Left hindlimb (tissue), 1 donor: ENCODE measurements around the gene PIM3.
A peak's percentile ranks its signal among the peaks of the same experiment; 100 is the strongest.

Source experiments
- DNase-seq: peaks from one replicate; pipeline ENCODE4 v3.0.0-alpha.2; 2018

Gene PIM3

DNA sequence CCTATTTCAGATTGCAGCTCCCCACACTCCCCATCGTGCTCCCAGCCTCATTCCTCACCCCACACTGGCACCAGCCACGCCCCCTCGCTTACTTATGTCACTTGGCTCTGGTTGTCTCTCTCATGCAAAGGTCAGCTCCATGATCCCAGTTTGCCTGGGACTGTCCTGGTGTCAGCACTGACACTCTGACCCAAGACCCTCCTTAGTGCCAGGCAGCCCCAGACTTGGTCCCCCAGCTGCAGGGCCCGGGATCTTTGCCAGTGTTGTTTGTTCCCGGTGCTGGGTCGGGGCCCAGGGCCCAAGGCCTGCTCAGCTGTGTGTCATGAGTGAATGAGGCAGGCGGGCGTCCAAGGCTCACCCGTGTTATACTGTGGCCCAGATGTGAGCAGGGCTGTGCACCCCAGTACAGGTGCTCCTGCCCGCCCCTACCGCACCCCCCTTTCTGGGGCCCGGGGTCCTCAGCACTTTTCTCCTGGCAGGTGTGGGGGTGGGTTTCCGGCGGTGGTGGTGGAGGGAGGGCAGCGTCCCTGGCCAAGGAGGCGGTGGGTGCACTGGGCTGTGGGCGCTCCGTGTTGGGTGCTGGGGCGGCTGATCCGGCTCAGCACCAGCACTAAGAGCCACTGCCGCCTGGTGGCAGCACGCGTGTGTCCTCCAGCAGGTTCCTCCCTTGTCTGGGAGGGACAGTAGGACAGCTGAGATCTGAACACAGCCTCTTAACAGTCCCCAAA lies 32.5 kb downstream of the PIM3 start:
- peak; percentile 32 for DNase-seq

- DNase-seq: no peak
These were observed 33.2 kb downstream of the PIM3 start for GRCh38 chr22:49993649-49994360.

GRCh38 chr22:49994361-49995040 lies 33.9 kb downstream of the PIM3 start:
- DNase-seq: no peak

DNA sequence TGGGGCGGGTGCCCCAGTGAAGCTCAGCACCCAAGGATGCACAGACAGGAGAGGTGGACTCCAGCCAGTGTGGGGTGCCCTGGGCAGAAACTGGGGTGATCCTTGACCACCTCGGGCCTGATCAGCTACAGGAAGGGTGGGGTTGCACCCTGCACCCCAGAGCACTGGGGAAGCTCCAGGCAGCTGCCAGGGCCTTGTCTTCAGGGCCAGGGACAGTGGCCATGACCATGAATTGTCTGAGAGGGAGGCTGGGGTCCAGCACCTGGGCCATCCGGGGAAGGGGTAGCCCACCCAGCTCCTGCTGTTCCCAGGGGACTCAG lies 34.4 kb downstream of the PIM3 start:
- no peak for DNase-seq

DNA sequence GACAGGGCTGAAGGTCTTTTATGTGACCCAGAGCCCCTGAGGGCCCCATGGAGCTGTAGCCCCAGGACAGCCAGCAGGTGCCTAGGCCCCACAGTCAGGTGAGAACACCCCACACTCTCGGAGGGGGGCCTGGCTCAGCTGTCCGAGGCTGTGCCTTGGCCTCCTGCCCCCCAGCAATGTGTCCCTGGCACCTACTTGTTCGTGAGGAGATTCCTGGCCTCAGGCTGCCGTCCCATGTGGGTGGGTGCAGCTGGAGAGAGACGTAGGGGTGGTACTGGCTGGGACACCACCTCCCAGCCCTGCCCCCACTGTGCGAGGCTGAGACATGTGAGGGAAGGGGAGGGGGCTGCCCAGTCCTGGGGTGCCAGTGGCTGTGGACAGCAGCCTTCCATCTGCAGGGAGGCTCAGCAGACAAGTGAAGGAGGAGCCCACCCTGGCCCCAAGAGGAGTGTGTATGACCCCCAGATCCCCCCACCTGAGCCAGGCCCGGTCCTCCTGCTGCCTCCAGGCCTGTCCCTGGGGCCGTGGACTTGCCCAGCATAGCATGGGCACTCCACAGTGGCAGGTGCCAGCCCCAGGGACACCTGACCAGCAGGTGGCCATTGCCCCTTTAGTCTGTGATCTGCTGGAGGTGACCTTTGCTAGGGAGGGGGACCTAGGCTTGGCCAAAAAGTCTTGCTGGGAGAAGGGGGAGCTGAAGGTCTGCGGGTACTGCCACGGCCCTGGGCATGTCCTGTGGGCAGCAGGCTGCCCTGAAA lies 35.0 kb downstream of the PIM3 start:
- no peak for DNase-seq

DNA sequence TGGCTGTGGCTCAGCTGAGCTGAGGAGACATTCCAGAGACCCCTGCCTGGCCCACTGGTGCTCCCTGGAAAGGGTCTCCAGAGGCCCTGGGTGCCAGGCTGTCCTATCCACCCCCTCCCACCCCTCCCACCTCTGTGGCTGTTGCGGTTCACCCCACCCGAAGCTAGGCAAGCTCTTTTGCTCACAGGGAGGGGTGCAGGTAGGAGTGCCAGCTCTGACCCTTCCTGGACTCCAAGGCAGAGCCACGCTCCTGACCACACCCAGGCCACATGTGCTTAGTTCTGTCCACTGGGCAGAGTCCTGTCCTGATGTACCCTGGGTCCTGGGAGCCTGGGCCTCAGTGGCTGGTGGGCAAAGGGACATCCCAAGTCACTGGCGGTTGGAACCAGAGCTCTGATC lies 35.5 kb downstream of the PIM3 start:
- no peak for DNase-seq

DNA sequence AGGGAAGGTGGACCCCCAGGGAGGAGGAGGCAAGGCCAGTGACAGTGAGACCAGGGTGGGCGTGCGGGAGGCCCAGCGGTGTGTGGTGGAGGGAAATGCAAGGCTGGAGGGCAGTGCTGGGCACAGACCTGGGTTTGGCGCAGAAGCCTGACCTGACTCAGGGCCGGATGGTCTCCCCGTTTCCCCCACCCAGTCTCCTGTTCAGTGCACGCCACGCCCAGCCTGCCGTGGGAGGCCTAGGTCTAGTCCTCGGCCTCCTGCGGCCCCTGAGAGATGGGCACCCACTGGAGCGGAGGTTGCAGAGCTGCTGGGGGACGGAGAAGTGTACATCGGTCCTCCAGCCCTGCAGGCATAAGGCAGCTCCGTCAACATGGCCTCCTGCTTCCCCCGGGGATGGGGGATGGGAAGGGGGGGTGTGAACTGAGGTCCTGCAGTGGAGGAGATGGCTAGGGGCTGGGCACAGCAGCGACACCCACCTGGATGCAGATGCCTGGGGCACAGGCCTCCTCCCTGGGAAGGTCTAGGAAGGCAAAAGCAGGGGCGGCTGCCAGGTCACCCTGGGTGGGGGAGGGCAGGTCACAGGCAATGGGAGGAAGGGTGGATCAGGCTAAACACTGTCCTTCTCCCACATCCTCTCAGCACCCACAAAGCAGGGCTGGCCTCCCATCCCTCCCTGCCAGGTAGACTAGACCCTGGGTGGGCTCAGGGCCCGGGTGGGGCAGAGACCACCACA lies 36.1 kb downstream of the PIM3 start:
- no peak for DNase-seq

DNA sequence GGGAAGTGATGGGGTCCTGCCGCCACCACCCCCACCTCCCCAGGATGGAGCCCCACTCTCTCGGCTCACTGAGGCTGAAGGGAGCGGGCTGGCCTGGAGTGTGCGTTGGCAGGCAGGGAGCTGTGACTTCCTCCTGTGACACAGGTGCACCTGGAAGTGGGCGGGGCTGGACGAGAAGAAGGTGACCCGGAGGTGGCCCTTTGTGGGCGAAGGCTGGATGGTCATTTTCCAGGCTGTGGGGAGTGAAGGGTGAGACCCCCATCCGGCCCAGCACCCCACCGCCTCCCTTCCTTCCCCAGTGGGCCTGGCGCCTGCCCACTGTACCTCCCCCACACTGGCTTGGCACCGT lies 36.7 kb downstream of the PIM3 start:
- DNase-seq: no peak

GRCh38 chr22:49997932-49998717 lies 37.6 kb downstream of the PIM3 start:
- DNase-seq: no peak

DNA sequence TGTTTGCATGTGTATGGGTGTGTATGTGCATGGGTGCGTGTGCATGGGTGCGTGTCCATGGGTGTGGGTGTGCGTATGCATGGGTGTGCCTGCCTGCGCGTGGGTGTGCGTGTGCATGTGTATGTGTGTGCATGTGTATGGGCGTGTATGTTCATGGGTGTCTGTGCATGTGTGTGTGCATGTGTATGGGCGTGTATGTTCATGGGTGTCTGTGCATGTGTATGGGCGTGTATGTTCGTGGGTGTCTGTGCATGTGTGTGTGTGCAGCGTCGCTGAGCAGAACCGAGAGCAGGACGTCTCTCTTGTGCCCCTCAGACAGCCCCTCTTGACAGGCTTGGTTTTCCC lies 38.1 kb downstream of the PIM3 start:
- no peak for DNase-seq

- DNase-seq: peak; percentile 35
These were observed 38.7 kb downstream of the PIM3 start for GRCh38 chr22:49999063-49999945.

GRCh38 chr22:49999946-50000586 lies 39.5 kb downstream of the PIM3 start:
- peak; percentile 31 for DNase-seq

DNA sequence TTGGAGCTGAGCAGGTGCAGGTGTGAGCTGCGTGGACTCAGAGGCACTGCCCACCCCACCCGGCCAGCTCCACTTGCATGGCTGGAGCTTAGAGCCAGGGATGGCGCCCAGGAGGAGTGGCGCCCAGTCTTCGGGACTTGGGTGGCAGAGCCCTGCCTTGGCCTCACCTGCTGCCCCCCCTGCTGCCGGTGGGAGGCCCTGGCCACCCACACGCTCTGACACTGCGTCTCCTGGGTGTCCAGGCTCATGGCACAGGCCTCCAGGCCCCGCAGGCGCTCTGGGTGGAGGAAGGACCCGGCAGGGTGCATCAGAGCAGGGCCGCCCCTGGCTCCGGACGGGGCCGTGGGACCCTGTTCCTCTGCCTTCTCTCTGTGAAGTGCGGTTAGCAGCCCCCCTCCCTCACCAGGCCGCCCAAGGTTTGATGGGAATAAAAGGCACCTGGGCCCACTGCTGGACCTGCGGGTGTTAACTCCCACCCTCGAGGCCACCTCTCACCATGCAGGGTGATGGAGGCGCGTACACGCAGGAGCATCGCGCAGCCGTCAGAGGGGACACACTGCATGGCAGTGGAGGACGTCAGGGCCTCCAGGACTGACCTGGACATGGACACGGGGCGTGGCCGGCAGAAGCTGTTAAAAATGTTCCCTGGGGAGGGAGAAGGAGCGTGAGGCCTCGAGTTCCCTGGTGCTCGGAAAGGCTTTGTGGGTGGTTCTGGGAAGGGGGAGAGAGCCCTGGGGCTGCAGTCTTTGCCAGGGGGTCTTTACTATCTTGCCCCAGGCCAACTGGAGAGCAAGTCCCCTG lies 40.2 kb downstream of the PIM3 start:
- no peak for DNase-seq

DNA sequence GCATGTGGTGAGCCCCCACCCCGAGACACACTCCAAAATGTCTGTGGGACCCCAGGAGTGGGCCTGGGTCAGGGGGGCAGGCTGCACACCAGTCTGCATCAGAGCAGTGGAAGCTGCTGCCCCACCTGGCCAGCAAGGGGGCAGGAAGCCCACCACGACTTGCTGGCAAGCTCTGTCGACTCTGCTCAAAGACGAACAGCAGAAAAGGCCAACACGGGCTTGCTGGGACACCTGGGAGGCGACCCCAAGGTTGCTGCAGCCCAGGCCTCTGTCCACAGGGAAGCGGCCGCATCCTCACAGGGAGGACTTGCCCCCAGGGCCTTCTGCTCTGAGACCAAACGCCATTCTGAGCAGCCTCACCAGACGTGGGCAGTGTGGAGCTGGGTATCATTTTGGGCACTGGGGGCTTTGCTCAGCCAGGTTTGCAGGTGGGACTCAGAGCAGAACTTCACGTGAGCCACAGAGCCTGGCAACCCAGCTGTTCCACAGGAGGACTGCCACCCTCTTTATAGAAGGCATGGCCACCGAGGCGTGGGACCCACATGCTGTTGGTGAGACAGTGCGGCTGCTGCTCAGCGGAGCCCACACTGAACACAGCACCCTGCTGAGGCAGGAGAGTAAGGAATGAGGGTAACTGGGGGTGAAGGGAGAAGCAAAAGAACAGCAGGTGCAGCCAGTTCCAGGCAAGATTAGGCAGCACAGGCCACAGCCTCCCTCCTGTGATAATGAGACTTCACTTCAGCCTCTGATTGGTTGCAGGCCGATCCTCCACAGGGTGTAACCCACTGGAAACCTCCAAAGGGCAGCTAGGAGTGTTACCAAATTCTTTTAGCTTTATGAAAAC lies 41.0 kb downstream of the PIM3 start:
- DNase-seq: no peak

DNA sequence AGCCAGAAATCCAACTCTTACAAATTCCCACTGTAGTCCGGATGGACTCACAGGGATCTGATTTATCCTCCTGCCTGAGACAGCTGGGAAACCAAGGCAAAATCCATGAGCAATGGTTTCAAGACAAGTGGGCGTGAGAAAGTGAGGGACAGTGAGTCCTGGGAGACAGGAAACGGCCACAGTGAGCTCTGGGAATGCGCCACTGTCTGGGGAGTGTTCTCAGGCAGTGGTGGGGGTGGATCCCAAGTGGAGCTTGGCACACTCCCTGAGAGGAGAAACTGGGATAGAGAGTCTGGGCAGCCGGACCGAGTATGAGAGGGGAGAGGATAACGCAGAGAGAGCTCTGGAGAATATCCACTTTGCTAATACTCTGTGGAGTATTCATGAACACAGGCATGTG lies 42.2 kb downstream of the PIM3 start:
- no peak for DNase-seq

DNA sequence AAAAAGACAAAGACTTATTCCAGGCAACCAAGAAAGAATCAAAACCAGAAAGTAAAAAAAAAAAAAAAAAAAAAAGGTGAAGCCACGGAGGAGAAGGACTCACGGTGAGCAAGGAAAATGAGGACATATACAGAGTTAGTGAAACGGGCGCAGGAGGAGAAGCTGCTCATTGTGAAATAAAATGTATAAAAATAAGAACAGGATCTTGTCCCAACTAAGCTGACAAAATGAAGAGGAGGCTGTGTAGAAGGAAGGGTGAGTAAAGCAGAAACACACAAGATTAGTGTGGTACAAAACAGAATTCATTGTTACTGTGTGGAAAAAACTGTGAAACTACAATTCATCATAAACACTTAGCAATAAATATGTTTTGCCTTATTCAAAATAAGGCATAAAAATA lies 44.3 kb downstream of the PIM3 start:
- no peak for DNase-seq

DNA sequence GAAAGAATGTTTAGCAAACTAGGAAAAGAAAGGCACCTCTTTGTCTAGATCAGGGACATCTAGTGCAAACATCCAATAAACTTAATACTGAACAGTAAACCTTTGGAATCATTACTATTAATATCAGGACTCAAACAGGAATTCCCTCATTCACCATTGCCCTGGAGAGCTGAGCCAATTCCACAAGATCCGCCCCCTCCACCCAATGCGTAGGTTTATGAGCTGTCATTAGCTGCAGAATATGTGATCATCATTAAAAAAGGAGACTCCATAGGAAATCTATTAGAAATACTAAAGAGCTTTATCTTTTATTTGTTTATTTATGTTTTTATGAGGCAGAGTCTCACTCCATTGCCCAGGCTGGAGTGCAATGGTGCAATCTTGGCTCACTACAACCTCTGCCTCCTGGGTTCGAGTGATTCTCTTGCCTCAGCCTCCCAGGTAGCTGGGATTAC lies 46.5 kb downstream of the PIM3 start:
- DNase-seq: no peak
